ENCODE results near the gene IYD. TPM values are rescaled to one million over a fixed set of nuclear protein-coding genes. Genes with fewer than 3 reads are reported as not detected.

IYD gene
- total and polyA plus RNA-seq, 2 donors from 2014 or later: 2.3 to 6.0 TPM

GRCh38 chr6:150417899-150418826 is 49.4 kb downstream of the IYD start:
- peaks cover 0 to 3% (median 0%) of the 10 kb centered on the region in 3 donors for H3K4me1 ChIP-seq (ENCODE audit: control insufficient read depth in 2 of 3, insufficient read depth in 2 of 3, low read depth in 1 of 3, low read length in 3 of 3)
- DNase-seq (peak in 3 of 5 donors; percentile 53 to 94 (median 92)), FAIRE-seq (peak; percentile 98)
- intact Hi-C loops (cut with DNase I): loop anchor here (10.0 kb wide), 1 partner anchor 397 kb away; no protein-coding TSS in a partner anchor
- H3K27me3 ChIP-seq (ENCODE audit: control insufficient read depth, insufficient read depth, low read length): no peaks in the 10 kb centered on the region
- H3K27ac ChIP-seq (ENCODE audit: low read depth in 2 of 2, low read length in 2 of 2): peak overlapping the region in 1 of 2 donors; percentile 35
- no peaks in the 10 kb centered on the region for H3K36me3 ChIP-seq (ENCODE audit: control insufficient read depth in 2 of 3, insufficient read depth in 3 of 3, low read length in 3 of 3)
- TF ChIP-seq CTCF (IDR thresholded peaks at IDR 0.05; ENCODE audit: borderline replicate concordance, extremely low read depth, insufficient read depth): peak; percentile 90
- H3K9ac ChIP-seq (ENCODE audit: low read length in 3 of 3): peak overlapping the region; percentile 13 to 37 (median 15)
- H3K9me3 ChIP-seq (ENCODE audit: control insufficient read depth in 2 of 3, insufficient read depth in 1 of 3, low read length in 3 of 3): no peaks in the 10 kb centered on the region
- peak overlapping the region in 2 of 3 donors; percentile 36 to 59 for H3K4me3 ChIP-seq (ENCODE audit: low read length in 3 of 3)

GRCh38 chr6:150418827-150419594 is 50.2 kb downstream of the IYD start:
- H3K9me3 ChIP-seq (ENCODE audit: control insufficient read depth in 2 of 3, insufficient read depth in 1 of 3, low read length in 3 of 3): no peaks in the 10 kb centered on the region
- FAIRE-seq: no peak
- H3K4me3 ChIP-seq (ENCODE audit: low read length in 3 of 3): peak overlapping the region; percentile 24 to 59 (median 47)

DNA sequence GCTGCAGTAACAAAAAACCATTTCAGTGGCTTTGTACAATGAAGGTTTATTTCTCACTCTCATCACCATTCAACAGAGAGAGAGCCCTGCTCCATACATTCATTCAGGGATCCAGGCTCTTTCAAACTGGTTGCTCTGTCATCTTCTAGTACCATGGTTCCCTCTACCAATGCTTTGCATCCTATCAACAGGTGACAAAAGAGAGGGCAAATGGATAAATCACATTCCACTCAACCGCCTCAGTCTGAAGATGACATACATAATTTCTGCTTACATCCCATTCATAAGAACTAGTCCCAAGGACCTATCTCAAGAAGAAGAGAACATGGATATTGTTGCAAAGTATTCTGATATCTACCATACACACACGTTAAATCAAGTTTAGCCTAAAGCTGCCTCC is 51.6 kb downstream of the IYD start:
- no peaks in the 10 kb centered on the region for H3K36me3 ChIP-seq (ENCODE audit: control insufficient read depth in 2 of 3, insufficient read depth in 3 of 3, low read length in 3 of 3)
- H3K27ac ChIP-seq (ENCODE audit: low read depth in 2 of 2, low read length in 2 of 2): no peak overlapping the region
- H3K4me1 ChIP-seq (ENCODE audit: control insufficient read depth in 2 of 3, insufficient read depth in 2 of 3, low read depth in 1 of 3, low read length in 3 of 3): peaks cover 0 to 3% (median 0%) of the 10 kb centered on the region in 3 donors
- H3K9ac ChIP-seq (ENCODE audit: low read length in 3 of 3): no peak overlapping the region
- H3K4me3 ChIP-seq (ENCODE audit: low read length in 3 of 3): no peak overlapping the region
- H3K27me3 ChIP-seq (ENCODE audit: control insufficient read depth, insufficient read depth, low read length): no peaks in the 10 kb centered on the region
- no peak for DNase-seq
- FAIRE-seq: no peak
- H3K9me3 ChIP-seq (ENCODE audit: control insufficient read depth in 2 of 3, insufficient read depth in 1 of 3, low read length in 3 of 3): no peaks in the 10 kb centered on the region
- intact Hi-C loops (cut with DNase I): no loop called here
- no peak for TF ChIP-seq CTCF (IDR thresholded peaks at IDR 0.05; ENCODE audit: borderline replicate concordance, extremely low read depth, insufficient read depth)

More at GRCh38 chr6:150418827-150419594, 50.2 kb downstream of the IYD start:
- H3K4me1 ChIP-seq (ENCODE audit: control insufficient read depth in 2 of 3, insufficient read depth in 2 of 3, low read depth in 1 of 3, low read length in 3 of 3): peaks cover 0 to 3% (median 0%) of the 10 kb centered on the region in 3 donors
- H3K36me3 ChIP-seq (ENCODE audit: control insufficient read depth in 2 of 3, insufficient read depth in 3 of 3, low read length in 3 of 3): no peaks in the 10 kb centered on the region
- TF ChIP-seq CTCF (IDR thresholded peaks at IDR 0.05; ENCODE audit: borderline replicate concordance, extremely low read depth, insufficient read depth): peak; percentile 64
- intact Hi-C loops (cut with DNase I): loop anchor here (10.0 kb wide), 1 partner anchor 396 kb away; no protein-coding TSS in a partner anchor
- no peaks in the 10 kb centered on the region for H3K27me3 ChIP-seq (ENCODE audit: control insufficient read depth, insufficient read depth, low read length)
- peak; percentile 78 to 90 (median 84) for DNase-seq
- H3K9ac ChIP-seq (ENCODE audit: low read length in 3 of 3): peak overlapping the region; percentile 13 to 37 (median 15)
- peak overlapping the region; percentile 33 to 71 for H3K27ac ChIP-seq (ENCODE audit: low read depth in 2 of 2, low read length in 2 of 2)
